ENCODE results near the gene ZMYND10.
"Not testable (repeated sequence)": the region's sequence is repeated elsewhere in the genome, so short reads cannot be mapped to it uniquely, and the experiment has no call there.

ZMYND10 gene

DNA sequence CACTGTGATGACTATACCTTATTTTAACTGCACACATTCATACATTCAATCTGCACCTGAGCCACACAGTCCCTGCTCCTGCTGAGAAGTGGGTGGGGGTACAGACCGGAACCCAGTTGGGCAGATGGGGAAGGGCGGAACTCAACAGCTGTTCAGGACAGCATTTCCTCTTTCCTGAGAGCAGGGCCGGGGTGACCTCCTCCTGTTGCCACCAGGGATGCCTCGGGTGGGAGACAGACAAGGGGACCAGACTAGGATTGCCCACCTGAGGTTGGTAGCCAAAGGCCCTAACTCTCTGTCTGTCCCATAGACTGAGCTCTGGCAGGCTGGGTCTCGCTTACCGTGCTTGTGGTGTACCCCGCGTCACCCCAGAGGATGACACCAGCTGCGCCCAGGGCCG, 26.9 kb downstream of the ZMYND10 start:
- no peak overlapping the region for H3K4me3 ChIP-seq (ENCODE audit: control insufficient read depth, low read depth, low read length)
- TF ChIP-seq, protein P1, sequence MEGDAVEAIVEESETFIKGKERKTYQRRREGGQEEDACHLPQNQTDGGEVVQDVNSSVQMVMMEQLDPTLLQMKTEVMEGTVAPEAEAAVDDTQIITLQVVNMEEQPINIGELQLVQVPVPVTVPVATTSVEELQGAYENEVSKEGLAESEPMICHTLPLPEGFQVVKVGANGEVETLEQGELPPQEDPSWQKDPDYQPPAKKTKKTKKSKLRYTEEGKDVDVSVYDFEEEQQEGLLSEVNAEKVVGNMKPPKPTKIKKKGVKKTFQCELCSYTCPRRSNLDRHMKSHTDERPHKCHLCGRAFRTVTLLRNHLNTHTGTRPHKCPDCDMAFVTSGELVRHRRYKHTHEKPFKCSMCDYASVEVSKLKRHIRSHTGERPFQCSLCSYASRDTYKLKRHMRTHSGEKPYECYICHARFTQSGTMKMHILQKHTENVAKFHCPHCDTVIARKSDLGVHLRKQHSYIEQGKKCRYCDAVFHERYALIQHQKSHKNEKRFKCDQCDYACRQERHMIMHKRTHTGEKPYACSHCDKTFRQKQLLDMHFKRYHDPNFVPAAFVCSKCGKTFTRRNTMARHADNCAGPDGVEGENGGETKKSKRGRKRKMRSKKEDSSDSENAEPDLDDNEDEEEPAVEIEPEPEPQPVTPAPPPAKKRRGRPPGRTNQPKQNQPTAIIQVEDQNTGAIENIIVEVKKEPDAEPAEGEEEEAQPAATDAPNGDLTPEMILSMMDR (IDR thresholded peaks at IDR 0.05; ENCODE audit: control insufficient read depth, insufficient read depth, low read depth, low read length, missing control alignments) = no peak
- no peak for DNase-seq (ENCODE audit: low read depth)

DNA sequence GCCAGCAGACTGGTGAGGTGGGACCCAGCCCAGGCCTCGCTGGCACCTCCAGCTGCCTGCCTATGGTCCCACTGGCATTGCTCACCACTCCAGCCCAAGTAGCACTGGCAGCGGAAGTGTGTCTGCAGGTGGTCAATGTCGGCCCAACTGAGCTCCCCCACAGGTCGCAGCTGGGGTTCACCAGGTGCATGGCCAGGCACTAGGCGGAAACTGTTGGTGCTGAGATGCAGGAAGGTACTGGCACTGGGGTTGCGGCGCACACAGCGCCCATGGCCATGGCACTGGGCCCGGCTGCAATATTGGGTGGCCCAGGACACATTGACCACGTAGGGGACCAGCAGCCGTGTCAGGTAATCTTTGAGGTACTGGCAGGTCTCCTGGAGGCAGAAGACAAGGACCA, 27.4 kb downstream of the ZMYND10 start:
- H3K4me3 ChIP-seq (ENCODE audit: control insufficient read depth, low read depth, low read length) = no peak overlapping the region
- DNase-seq (ENCODE audit: low read depth) = no peak
- TF ChIP-seq, protein P1 (IDR thresholded peaks at IDR 0.05; ENCODE audit: control insufficient read depth, insufficient read depth, low read depth, low read length, missing control alignments) = no peak

DNA sequence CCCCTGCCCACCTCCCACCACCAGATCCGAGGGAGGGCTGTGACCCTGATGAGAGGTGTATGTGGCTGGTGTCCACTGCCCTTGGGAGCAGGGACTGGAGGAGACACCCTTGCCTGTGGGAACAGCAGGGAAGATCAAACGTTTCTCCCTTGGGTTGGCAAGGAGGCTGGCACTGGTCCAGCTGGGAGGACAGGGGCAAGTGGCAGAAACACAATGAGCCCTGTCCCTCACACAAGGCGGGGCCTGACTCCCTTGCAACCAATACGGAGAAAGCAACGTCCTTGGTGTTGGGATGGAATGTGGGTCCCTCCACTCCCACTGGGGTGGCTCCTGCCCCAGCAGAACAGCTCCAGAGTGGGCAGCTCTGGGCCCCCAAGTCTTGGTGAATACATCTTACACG, 28.2 kb downstream of the ZMYND10 start:
- no peak overlapping the region for H3K4me3 ChIP-seq (ENCODE audit: control insufficient read depth, low read depth, low read length)
- DNase-seq (ENCODE audit: low read depth) = no peak
- TF ChIP-seq, protein P1 (IDR thresholded peaks at IDR 0.05; ENCODE audit: control insufficient read depth, insufficient read depth, low read depth, low read length, missing control alignments) = no peak

DNA sequence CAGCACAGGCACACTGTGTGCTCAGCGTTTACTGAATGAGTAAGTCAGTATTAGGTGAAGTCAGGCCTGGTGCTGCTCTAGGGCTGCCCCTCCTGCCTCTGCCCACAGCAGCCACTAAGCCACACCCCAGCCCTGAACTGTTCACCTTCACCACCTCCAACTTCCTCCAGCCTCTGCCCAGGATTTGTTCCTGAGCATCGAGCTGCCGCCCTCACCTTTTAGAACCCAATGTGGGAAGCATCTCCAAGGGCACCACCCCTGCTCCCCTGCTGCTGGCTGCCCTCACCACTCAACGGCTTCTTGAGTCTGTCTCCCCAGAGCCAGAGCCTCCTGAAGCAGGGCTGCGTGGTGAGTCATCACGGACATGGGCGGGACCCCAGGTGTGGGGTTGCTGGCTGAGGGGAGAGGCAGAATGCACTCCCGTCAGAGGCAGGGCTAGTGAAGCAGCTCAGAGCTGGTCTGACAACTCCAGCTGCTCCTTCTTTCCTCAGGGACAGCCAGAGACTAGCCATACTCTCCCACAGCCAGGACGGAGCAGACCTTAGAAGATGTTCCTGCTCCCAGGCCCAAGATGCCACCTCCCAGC, 28.8 kb downstream of the ZMYND10 start:
- TF ChIP-seq, protein P1 (IDR thresholded peaks at IDR 0.05; ENCODE audit: control insufficient read depth, insufficient read depth, low read depth, low read length, missing control alignments) = no peak
- DNase-seq (ENCODE audit: low read depth) = no peak
- no peak overlapping the region for H3K4me3 ChIP-seq (ENCODE audit: control insufficient read depth, low read depth, low read length)

DNA sequence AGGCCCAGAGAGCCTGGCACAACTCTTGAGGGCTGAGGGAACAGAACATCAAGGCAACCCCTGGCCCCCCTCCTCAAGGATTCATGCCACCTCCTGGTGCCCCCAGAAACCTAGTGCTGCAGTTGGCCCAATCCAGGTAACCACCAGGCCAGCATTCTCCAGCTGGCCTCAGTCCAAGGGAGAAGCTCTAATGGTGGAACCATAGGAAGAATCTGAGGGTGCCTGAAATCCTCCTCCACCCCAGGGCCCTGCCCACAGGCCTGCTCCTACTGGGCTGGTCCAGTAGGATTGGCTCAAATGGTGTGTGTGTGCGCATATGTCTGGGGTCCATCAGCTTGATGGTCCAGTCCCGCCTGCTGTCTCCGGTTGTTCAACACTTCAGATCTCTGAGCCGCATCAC, 30.7 kb downstream of the ZMYND10 start:
- no peak overlapping the region for H3K4me3 ChIP-seq (ENCODE audit: control insufficient read depth, low read depth, low read length)
- TF ChIP-seq, protein P1 (IDR thresholded peaks at IDR 0.05; ENCODE audit: control insufficient read depth, insufficient read depth, low read depth, low read length, missing control alignments) = no peak
- DNase-seq (ENCODE audit: low read depth) = no peak

DNA sequence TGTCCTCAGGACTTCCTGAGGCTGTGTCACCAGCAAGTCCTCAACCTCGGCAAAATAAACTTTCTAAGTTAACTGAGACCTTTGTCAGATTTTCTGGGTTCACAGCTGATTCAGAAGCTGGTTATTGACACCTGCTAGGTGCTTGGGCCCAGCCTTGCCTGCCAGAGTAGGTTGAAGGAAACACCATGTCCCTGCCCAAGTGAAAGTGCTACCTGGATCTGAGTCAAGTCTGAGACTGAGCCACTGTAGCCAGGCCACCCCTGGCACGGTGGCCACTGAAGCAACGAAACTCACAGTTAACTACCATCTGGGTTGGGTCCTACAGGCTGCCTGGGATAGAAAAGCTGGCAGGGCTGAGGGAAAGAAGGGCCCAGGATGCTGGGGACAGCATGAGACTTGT, 31.2 kb downstream of the ZMYND10 start:
- no peak for DNase-seq (ENCODE audit: low read depth)
- TF ChIP-seq, protein P1 (IDR thresholded peaks at IDR 0.05; ENCODE audit: control insufficient read depth, insufficient read depth, low read depth, low read length, missing control alignments) = no peak

DNA sequence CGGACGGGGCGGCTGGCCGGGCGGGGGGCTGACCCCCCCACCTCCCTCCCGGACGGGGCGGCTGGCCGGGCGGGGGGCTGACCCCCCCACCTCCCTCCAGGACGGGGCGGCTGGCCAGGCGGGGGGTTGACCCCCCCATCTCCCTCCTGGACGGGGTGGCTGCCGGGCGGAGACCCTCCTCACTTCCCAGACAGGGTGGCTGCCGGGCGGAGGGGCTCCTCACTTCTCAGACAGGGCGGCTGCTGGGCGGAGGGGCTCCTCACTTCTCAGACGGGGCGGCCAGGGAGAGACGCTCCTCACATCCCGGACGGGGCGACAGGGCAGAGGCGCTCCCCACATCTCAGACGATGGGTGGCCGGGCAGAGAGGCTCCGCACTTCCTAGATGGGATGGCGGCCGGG, 33.5 kb downstream of the ZMYND10 start:
- H3K4me3 ChIP-seq (ENCODE audit: control insufficient read depth, low read depth, low read length); DNase-seq (ENCODE audit: low read depth): not testable (repeated sequence)

More for the DNA sequence above, 31.2 kb downstream of the ZMYND10 start:
- no peak overlapping the region for H3K4me3 ChIP-seq (ENCODE audit: control insufficient read depth, low read depth, low read length)
